SK-N-SH (cell line): ENCODE results near the gene ZNF584. TPM values are rescaled to one million over a fixed set of nuclear protein-coding genes. Genes with fewer than 3 reads are reported as not detected.

Source experiments
- CTCF ChIA-PET: fragments of 300-600, 350-600 bp; formaldehyde crosslinking; extraction: SDS; loops from one replicate; lab custom pipeline; 2021; lab: Yijun Ruan, JAX
- POLR2A ChIA-PET: fragments of 350-600 bp; sonication (Branson Sonifier 250); formaldehyde crosslinking; extraction: SDS; loops from one replicate; lab custom pipeline; 2020; ENCODE audit warnings: antibody characterized with exemption, inconsistent platforms; lab: Yijun Ruan, JAX
- DNase-seq: peaks from one replicate; pipeline ENCODE4 v3.0.0; 2012
- H2AFZ ChIP-seq: fragments of 200-600 bp; sonication (generic); 2 replicates; pipeline ENCODE4 v1.8.1; 2016; ENCODE audit warnings: antibody characterized with exemption, mild to moderate bottlenecking, low read depth
- H3F3A ChIP-seq: fragments of 200-600 bp; sonication (generic); replicated peaks from 2 replicates; pipeline ENCODE3; 2016; ENCODE audit warnings: antibody characterized with exemption, mild to moderate bottlenecking; ENCODE audit not compliant: insufficient read depth
- H3K27ac ChIP-seq, 2 experiments: fragments of 200-500 bp in 1 of 2; fragments of 200-600 bp in 1 of 2; sonication (Bioruptor generic) in 1 of 2; sonication (generic), shearing (Covaris generic) in 1 of 2; 2 replicates each; pipeline versions ENCODE4 v1.5.1 to v1.6.1; 2014 to 2016; ENCODE audit warnings: low read depth in 2 of 2, inconsistent platforms in 1 of 2, low read length in 1 of 2, mild to moderate bottlenecking in 1 of 2, mixed read lengths in 1 of 2
- H3K27me3 ChIP-seq: fragments of 200-600 bp; sonication (generic), shearing (Covaris generic); 2 replicates; pipeline ENCODE4 v1.6.1; 2016; ENCODE audit warnings: mixed run types; ENCODE audit not compliant: insufficient read depth
- H3K36me3 ChIP-seq, 2 experiments: fragments of 200-500 bp in 1 of 2; fragments of 200-600 bp in 1 of 2; sonication (Bioruptor generic) in 1 of 2; sonication (generic) in 1 of 2; replicated peaks in 1 of 2; 2 replicates each; pipeline versions ENCODE3 to v1.5.1; 2014 to 2016; ENCODE audit warnings: low read length in 1 of 2, mild to moderate bottlenecking in 1 of 2; ENCODE audit not compliant: insufficient read depth in 2 of 2, control insufficient read depth in 1 of 2
- H3K4me1 ChIP-seq, 2 experiments: fragments of 200-500 bp in 1 of 2; fragments of 200-600 bp in 1 of 2; sonication (Bioruptor generic) in 1 of 2; sonication (generic), shearing (Covaris generic) in 1 of 2; 2 replicates each; pipeline versions ENCODE4 v1.5.1 to v1.6.1; 2014 to 2016; ENCODE audit warnings: low read depth in 1 of 2, low read length in 1 of 2, mixed run types in 1 of 2; ENCODE audit not compliant: insufficient read depth in 2 of 2, control insufficient read depth in 1 of 2
- H3K4me2 ChIP-seq: fragments of 200-600 bp; sonication (generic), shearing (Covaris generic); 2 replicates; pipeline ENCODE4 v1.6.1; 2017; ENCODE audit warnings: mixed run types
- H3K4me3 ChIP-seq, 2 experiments: fragments of 200-500 bp in 1 of 2; fragments of 200-600 bp in 1 of 2; sonication (Bioruptor generic) in 1 of 2; sonication (generic), shearing (Covaris generic) in 1 of 2; 2 replicates each; pipeline versions ENCODE4 v1.5.1 to v1.8.1; 2014 to 2016; ENCODE audit warnings: low read depth in 2 of 2, inconsistent platforms in 1 of 2, low read length in 1 of 2, mild to moderate bottlenecking in 1 of 2, mixed read lengths in 1 of 2, moderate library complexity in 1 of 2
- H3K79me2 ChIP-seq: fragments of 200-600 bp; sonication (generic); 2 replicates; pipeline ENCODE4 v1.8.1; 2017; ENCODE audit warnings: mild to moderate bottlenecking; ENCODE audit not compliant: insufficient read depth
- H3K9ac ChIP-seq: fragments of 200-600 bp; sonication (generic); 2 replicates; pipeline ENCODE4 v1.6.1; 2017; ENCODE audit warnings: mixed run types
- H3K9me2 ChIP-seq: fragments of 200-600 bp; sonication (generic); 2 replicates; pipeline ENCODE4 v1.6.1; 2017; ENCODE audit warnings: mixed run types
- H3K9me3 ChIP-seq: fragments of 200-600 bp; sonication (generic); 2 replicates; pipeline ENCODE4 v1.6.1; 2017; ENCODE audit warnings: mixed run types, mild to moderate bottlenecking, moderate library complexity
- H4K20me1 ChIP-seq: fragments of 200-600 bp; sonication (generic); 2 replicates; pipeline ENCODE4 v1.6.1; 2017; ENCODE audit warnings: mild to moderate bottlenecking, mixed run types; ENCODE audit not compliant: insufficient read depth
- CHD2 ChIP-seq: fragments of 150-350 bp; IDR thresholded peaks from 2 replicates; pipeline ENCODE4 v1.6.1; 2018; ENCODE audit warnings: low read length; ENCODE audit not compliant: partially characterized antibody
- ELF1 ChIP-seq: IDR thresholded peaks from 2 replicates; pipeline ENCODE4 v1.4.0; 2012
- FOSL2 ChIP-seq: IDR thresholded peaks from 2 replicates; pipeline ENCODE4 v1.4.0; 2012; ENCODE audit warnings: low read depth, mild to moderate bottlenecking, moderate library complexity, borderline replicate concordance
- FOXM1 ChIP-seq: IDR thresholded peaks from 2 replicates; pipeline ENCODE4 v1.4.0; 2012; ENCODE audit warnings: low read depth, mild to moderate bottlenecking
- GABPA ChIP-seq: IDR thresholded peaks from 2 replicates; pipeline ENCODE4 v1.4.0; 2012; ENCODE audit warnings: low read depth, mild to moderate bottlenecking
- GATA2 ChIP-seq: sonication (generic); formaldehyde crosslinking; IDR thresholded peaks from 2 replicates; pipeline ENCODE4 v1.5.0; 2020; ENCODE audit warnings: mild to moderate bottlenecking, missing genetic modification reagents
- JUND ChIP-seq: IDR thresholded peaks from 2 replicates; pipeline ENCODE4 v1.4.0; 2012
- NFIC ChIP-seq: IDR thresholded peaks from 2 replicates; pipeline ENCODE4 v1.4.0; 2012; ENCODE audit warnings: borderline replicate concordance
- POLR2AphosphoS5 ChIP-seq: IDR thresholded peaks from 2 replicates; pipeline ENCODE4 v1.6.1; 2012; ENCODE audit warnings: low read depth, low read length
- RAD21 ChIP-seq: IDR thresholded peaks from 2 replicates; pipeline ENCODE4 v1.6.1; 2012; ENCODE audit warnings: mild to moderate bottlenecking, low read length
- RFX5 ChIP-seq: IDR thresholded peaks from 2 replicates; pipeline ENCODE4 v1.6.1; 2012; ENCODE audit warnings: mild to moderate bottlenecking, improper control_type of control experiment, low read length
- SIN3A ChIP-seq: IDR thresholded peaks from 2 replicates; pipeline ENCODE4 v1.6.1; 2012; ENCODE audit warnings: low read depth, mild to moderate bottlenecking, low read length, moderate library complexity, borderline replicate concordance
- YY1 ChIP-seq: IDR thresholded peaks from 2 replicates; pipeline ENCODE4 v1.4.0; 2012; ENCODE audit warnings: low read depth, mild to moderate bottlenecking
- WGBS: methylation state at CpG from one replicate; pipeline ENCODE4 v1.1.6; 2017; ENCODE audit warnings: low lambda C conversion rate; 5-methylcytosine and 5-hydroxymethylcytosine counted together
- polyA plus RNA-seq, 3 experiments: library from polyadenylated mRNA; depleted of rRNA; stranded (reverse); fragments of >200 nt; gene quantifications; 2 replicates each; pipeline ENCODE4 v1.2.3, GENCODE V29; 2012
- TF ChIP-seq, protein P1 (sequence below): fragments of 150-350 bp; IDR thresholded peaks from 2 replicates; pipeline ENCODE4 v1.6.1; 2016; ENCODE audit warnings: mild to moderate bottlenecking, low read depth, low read length
- TF ChIP-seq, protein P2 (sequence below): fragments of 200-600 bp; sonication (generic); IDR thresholded peaks from 2 replicates; pipeline ENCODE4 v1.6.1; 2017; ENCODE audit warnings: antibody characterized with exemption, mild to moderate bottlenecking, moderate library complexity
- TF ChIP-seq, protein P3 (sequence below): IDR thresholded peaks from 2 replicates; pipeline ENCODE4 v1.4.0; 2012; ENCODE audit warnings: low read depth, borderline replicate concordance
- TF ChIP-seq, protein P4 (sequence below): IDR thresholded peaks from 2 replicates; pipeline ENCODE4 v1.6.1; 2012; ENCODE audit warnings: mild to moderate bottlenecking, low read depth, low read length, moderate library complexity
- TF ChIP-seq, protein P5 (sequence below): IDR thresholded peaks from 2 replicates; pipeline ENCODE4; 2012
- TF ChIP-seq, protein P6 (sequence below): fragments of 150-350 bp; IDR thresholded peaks from 2 replicates; pipeline ENCODE4 v1.6.1; 2017; ENCODE audit warnings: antibody characterized with exemption, low read length, low read depth, borderline replicate concordance
- TF ChIP-seq, protein P7 (sequence below): IDR thresholded peaks from 2 replicates; pipeline ENCODE4 v1.4.0; 2012; ENCODE audit warnings: low read depth, borderline replicate concordance

ZNF584 gene
- polyA plus RNA-seq, 1 of the 3 experiments (the other 2 are of a cell fraction), result 9.4 TPM

DNA sequence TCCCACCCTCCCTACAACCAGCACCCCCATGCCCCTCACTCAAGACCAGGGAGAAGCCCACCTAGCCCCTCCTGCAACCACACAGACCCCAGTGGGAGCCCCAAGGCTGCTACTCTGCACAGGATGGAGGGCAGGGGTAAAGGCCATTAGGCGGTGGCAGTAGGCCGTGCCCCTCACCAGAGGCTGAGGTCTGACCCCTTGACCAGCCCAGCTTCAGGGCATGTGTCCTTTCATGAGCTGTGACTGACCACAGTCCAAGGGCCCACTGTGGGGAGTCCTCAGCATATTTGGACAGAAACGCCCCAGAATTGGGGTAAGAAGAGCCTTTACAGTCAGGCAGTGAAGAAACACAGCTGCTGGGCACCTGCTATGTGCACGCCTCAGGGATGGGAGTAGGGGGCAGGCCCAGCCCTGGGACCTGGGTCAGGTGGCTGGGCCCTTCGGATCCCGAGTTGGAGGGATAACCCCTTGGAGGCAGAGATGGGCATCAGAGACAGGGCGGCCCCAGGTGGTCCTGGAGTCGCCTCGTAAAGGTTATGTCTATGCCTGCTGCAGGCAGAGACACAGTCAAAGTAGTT, 23.0 kb upstream of the ZNF584 start:
- ChIA-PET CTCF (no interaction called here), POLR2A (interaction anchor here (2.1 kb wide), 1 partner anchor 23 kb away, joined by 6 read pairs; the partner anchor contains the start of gene ZNF497)
- Histone ChIP-seq H3K9me2 (no peaks in the 10 kb centered on the region), H3K4me2 (peak overlapping the region; percentile 85), H2AFZ (no peak overlapping the region), H4K20me1 (peaks cover 17% of the 10 kb centered on the region), H3F3A (peaks cover 8% of the 10 kb centered on the region), H3K79me2 (peaks cover 61% of the 10 kb centered on the region), H3K4me1 (peaks cover 21 to 31% of the 10 kb centered on the region in 2 experiments; a peak in 3 of 4 replicates), H3K9me3 (no peaks in the 10 kb centered on the region), H3K27ac (peak overlapping the region; percentile 95 to 99; a peak in 3 of 4 replicates), H3K36me3 (peaks cover 14 to 22% of the 10 kb centered on the region in 2 experiments), H3K27me3 (no peaks in the 10 kb centered on the region), H3K4me3 (peak overlapping the region in 1 of 2 experiments; percentile 87; a peak in 3 of 4 replicates), H3K9ac (no peak overlapping the region)
- TF ChIP-seq GABPA (no peak), FOXM1 (no peak), NFIC (no peak), CHD2 (no peak), ELF1 (no peak), FOSL2 (no peak), JUND (no peak), SIN3A (no peak), GATA2 (CRISPR knock-in tag) (no peak), POLR2AphosphoS5 (no peak), RAD21 (no peak), RFX5 (no peak), YY1 (no peak)
- TF ChIP-seq, protein P1, sequence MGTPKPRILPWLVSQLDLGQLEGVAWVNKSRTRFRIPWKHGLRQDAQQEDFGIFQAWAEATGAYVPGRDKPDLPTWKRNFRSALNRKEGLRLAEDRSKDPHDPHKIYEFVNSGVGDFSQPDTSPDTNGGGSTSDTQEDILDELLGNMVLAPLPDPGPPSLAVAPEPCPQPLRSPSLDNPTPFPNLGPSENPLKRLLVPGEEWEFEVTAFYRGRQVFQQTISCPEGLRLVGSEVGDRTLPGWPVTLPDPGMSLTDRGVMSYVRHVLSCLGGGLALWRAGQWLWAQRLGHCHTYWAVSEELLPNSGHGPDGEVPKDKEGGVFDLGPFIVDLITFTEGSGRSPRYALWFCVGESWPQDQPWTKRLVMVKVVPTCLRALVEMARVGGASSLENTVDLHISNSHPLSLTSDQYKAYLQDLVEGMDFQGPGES, result no peak
- TF ChIP-seq, protein P2, sequence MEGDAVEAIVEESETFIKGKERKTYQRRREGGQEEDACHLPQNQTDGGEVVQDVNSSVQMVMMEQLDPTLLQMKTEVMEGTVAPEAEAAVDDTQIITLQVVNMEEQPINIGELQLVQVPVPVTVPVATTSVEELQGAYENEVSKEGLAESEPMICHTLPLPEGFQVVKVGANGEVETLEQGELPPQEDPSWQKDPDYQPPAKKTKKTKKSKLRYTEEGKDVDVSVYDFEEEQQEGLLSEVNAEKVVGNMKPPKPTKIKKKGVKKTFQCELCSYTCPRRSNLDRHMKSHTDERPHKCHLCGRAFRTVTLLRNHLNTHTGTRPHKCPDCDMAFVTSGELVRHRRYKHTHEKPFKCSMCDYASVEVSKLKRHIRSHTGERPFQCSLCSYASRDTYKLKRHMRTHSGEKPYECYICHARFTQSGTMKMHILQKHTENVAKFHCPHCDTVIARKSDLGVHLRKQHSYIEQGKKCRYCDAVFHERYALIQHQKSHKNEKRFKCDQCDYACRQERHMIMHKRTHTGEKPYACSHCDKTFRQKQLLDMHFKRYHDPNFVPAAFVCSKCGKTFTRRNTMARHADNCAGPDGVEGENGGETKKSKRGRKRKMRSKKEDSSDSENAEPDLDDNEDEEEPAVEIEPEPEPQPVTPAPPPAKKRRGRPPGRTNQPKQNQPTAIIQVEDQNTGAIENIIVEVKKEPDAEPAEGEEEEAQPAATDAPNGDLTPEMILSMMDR, result no peak
- TF ChIP-seq, protein P3, sequence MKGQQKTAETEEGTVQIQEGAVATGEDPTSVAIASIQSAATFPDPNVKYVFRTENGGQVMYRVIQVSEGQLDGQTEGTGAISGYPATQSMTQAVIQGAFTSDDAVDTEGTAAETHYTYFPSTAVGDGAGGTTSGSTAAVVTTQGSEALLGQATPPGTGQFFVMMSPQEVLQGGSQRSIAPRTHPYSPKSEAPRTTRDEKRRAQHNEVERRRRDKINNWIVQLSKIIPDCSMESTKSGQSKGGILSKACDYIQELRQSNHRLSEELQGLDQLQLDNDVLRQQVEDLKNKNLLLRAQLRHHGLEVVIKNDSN, result no peak
- TF ChIP-seq, protein P4, sequence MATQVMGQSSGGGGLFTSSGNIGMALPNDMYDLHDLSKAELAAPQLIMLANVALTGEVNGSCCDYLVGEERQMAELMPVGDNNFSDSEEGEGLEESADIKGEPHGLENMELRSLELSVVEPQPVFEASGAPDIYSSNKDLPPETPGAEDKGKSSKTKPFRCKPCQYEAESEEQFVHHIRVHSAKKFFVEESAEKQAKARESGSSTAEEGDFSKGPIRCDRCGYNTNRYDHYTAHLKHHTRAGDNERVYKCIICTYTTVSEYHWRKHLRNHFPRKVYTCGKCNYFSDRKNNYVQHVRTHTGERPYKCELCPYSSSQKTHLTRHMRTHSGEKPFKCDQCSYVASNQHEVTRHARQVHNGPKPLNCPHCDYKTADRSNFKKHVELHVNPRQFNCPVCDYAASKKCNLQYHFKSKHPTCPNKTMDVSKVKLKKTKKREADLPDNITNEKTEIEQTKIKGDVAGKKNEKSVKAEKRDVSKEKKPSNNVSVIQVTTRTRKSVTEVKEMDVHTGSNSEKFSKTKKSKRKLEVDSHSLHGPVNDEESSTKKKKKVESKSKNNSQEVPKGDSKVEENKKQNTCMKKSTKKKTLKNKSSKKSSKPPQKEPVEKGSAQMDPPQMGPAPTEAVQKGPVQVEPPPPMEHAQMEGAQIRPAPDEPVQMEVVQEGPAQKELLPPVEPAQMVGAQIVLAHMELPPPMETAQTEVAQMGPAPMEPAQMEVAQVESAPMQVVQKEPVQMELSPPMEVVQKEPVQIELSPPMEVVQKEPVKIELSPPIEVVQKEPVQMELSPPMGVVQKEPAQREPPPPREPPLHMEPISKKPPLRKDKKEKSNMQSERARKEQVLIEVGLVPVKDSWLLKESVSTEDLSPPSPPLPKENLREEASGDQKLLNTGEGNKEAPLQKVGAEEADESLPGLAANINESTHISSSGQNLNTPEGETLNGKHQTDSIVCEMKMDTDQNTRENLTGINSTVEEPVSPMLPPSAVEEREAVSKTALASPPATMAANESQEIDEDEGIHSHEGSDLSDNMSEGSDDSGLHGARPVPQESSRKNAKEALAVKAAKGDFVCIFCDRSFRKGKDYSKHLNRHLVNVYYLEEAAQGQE, result no peak
- TF ChIP-seq, protein P5, sequence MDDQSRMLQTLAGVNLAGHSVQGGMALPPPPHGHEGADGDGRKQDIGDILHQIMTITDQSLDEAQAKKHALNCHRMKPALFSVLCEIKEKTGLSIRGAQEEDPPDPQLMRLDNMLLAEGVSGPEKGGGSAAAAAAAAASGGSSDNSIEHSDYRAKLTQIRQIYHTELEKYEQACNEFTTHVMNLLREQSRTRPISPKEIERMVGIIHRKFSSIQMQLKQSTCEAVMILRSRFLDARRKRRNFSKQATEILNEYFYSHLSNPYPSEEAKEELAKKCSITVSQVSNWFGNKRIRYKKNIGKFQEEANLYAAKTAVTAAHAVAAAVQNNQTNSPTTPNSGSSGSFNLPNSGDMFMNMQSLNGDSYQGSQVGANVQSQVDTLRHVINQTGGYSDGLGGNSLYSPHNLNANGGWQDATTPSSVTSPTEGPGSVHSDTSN, result no peak
- TF ChIP-seq, protein P6, sequence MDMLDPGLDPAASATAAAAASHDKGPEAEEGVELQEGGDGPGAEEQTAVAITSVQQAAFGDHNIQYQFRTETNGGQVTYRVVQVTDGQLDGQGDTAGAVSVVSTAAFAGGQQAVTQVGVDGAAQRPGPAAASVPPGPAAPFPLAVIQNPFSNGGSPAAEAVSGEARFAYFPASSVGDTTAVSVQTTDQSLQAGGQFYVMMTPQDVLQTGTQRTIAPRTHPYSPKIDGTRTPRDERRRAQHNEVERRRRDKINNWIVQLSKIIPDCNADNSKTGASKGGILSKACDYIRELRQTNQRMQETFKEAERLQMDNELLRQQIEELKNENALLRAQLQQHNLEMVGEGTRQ, result no peak
- TF ChIP-seq, protein P7, sequence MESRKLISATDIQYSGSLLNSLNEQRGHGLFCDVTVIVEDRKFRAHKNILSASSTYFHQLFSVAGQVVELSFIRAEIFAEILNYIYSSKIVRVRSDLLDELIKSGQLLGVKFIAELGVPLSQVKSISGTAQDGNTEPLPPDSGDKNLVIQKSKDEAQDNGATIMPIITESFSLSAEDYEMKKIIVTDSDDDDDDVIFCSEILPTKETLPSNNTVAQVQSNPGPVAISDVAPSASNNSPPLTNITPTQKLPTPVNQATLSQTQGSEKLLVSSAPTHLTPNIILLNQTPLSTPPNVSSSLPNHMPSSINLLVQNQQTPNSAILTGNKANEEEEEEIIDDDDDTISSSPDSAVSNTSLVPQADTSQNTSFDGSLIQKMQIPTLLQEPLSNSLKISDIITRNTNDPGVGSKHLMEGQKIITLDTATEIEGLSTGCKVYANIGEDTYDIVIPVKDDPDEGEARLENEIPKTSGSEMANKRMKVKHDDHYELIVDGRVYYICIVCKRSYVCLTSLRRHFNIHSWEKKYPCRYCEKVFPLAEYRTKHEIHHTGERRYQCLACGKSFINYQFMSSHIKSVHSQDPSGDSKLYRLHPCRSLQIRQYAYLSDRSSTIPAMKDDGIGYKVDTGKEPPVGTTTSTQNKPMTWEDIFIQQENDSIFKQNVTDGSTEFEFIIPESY, result no peak
- DNase-seq, result no peak
- WGBS, result 83% methylated on average over 6 of the region's 9 CpGs
